ENCODE data around the gene ZDHHC21. TPM values are rescaled to one million over a fixed set of nuclear protein-coding genes. Genes with fewer than 3 reads are reported as not detected.
"Not testable (repeated sequence)": the region's sequence is repeated elsewhere in the genome, so short reads cannot be mapped to it uniquely, and the experiment has no call there.

The ZDHHC21 gene
- total and polyA plus RNA-seq, 4 experiments from 2014 or later, result 1.2 to 8.9 (median 3.8) TPM

DNA sequence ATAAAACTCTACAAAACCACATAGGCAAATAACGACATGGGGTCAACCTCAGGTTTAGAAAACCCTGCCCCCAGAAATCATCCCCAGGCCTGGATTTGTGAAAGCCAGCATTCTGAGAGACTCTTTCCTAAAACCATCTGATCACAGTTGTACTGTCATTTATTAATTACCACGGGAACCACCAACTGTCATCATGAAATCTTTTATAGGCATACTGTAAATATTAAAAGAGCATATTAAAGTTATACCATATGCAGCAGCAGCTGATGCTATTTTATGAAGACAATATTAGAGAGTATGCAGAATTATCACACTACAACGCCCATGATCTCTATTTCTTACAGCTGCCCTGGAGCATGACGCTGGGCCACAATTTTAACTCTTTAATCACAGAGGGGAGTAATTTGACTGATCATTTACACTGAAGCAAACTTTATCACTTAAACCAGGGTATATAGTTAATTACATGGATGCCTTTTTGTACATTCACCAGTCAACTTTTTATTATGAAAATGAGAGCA is 9.0 kb upstream of the ZDHHC21 start:
- Mint-ChIP-seq H3K27me3 (peaks cover 7 to 9% of the 10 kb centered on the region in 2 donors), H3K36me3 (peaks cover 2 to 3% of the 10 kb centered on the region in 2 donors), H3K4me1 (no peaks in the 10 kb centered on the region), H3K27ac (no peak overlapping the region), H3K4me3 (no peak overlapping the region), H3K9me3 (peaks cover 0 to 37% (median 23%) of the 10 kb centered on the region in 8 donors)
- ChIA-PET CTCF (ENCODE audit: partially characterized antibody) (no interaction called here), POLR2A (ENCODE audit: partially characterized antibody) (no interaction called here)
- Histone ChIP-seq H3K9me3 (ENCODE audit: control insufficient read depth in 1 of 2, low read length in 2 of 2) (peaks cover 0 to 5% of the 10 kb centered on the region in 2 donors), H3K27me3 (ENCODE audit: insufficient read depth, low read length) (no peaks in the 10 kb centered on the region), H3K36me3 (ENCODE audit: insufficient read depth, low read length) (no peaks in the 10 kb centered on the region), H3K4me1 (ENCODE audit: insufficient read depth, low read length) (no peaks in the 10 kb centered on the region), H3K27ac (ENCODE audit: low read depth, low read length) (no peak overlapping the region), H3K4me3 (ENCODE audit: low read length in 2 of 2) (no peak overlapping the region)
- intact Hi-C loops (cut with micrococcal nuclease), result no loop called here
- no peak for DNase-seq

DNA sequence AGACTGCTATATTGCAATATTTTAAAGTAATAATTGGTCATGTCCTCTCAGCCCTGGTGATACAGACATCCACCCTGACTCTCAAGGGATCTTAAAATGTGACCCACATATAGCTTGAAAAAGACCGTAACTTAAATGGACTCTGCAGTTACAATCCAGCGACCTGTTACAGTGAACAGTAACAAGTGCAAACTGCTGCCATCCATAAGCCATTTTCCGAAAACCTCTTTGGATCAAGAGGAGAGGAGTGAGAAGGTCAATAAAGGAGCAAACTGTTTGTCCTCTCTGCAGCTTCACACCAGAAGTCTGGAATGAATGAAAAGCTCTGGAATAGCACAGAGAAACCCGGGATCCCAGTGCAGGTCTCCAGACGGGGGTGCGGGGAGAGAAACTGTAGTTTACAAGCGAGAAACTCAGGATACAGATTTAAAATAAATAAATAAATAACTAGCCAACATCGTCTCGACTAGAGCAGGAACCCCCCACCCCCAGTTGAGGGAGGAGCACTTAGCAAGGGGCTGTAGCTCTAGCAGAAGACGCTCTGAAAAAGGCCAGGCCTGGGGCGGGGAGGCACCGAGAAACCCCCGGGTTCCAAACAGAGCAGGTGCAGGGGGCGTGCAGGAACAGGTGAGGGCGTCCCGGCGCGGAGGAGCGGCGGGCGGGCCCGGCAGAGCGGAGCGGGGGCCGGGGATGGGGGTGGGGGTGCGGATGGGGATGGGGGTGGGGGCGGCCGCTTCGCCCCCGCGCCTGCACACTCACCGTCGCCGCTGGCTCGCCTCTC is 572 bp downstream of the ZDHHC21 start:
- Mint-ChIP-seq H3K9me3 (no peaks in the 10 kb centered on the region), H3K4me1 (peaks cover 20 to 49% (median 32%) of the 10 kb centered on the region in 4 donors), H3K27ac (peak overlapping the region in 6 of 7 donors; percentile 27 to 92 (median 76)), H3K27me3 (peaks cover 0 to 3% of the 10 kb centered on the region in 2 donors), H3K36me3 (peaks cover 12 to 20% of the 10 kb centered on the region in 2 donors), H3K4me3 (peak overlapping the region; percentile 91 to 97 (median 94))
- Histone ChIP-seq H3K36me3 (ENCODE audit: insufficient read depth, low read length) (no peaks in the 10 kb centered on the region), H3K4me3 (ENCODE audit: low read length in 2 of 2) (peak overlapping the region in 1 of 2 donors; percentile 65), H3K27me3 (ENCODE audit: insufficient read depth, low read length) (no peaks in the 10 kb centered on the region), H3K27ac (ENCODE audit: low read depth, low read length) (no peak overlapping the region), H3K9me3 (ENCODE audit: control insufficient read depth in 1 of 2, low read length in 2 of 2) (no peaks in the 10 kb centered on the region), H3K4me1 (ENCODE audit: insufficient read depth, low read length) (peaks cover 29% of the 10 kb centered on the region)
- POLR2A ChIA-PET (ENCODE audit: partially characterized antibody), result interaction anchor here (1.4 kb wide), 1 partner anchor 19 kb away, joined by 3 read pairs; no protein-coding TSS in a partner anchor
- CTCF ChIA-PET (ENCODE audit: partially characterized antibody), result interaction anchor here (1.0 to 1.7 kb wide), 2 partner anchors 12 kb away, joined by 3 read pairs; no protein-coding TSS in a partner anchor
- DNase-seq, result peak in 2 of 5 donors; percentile 10 to 50
- intact Hi-C loops (cut with micrococcal nuclease), result no loop called here

DNA sequence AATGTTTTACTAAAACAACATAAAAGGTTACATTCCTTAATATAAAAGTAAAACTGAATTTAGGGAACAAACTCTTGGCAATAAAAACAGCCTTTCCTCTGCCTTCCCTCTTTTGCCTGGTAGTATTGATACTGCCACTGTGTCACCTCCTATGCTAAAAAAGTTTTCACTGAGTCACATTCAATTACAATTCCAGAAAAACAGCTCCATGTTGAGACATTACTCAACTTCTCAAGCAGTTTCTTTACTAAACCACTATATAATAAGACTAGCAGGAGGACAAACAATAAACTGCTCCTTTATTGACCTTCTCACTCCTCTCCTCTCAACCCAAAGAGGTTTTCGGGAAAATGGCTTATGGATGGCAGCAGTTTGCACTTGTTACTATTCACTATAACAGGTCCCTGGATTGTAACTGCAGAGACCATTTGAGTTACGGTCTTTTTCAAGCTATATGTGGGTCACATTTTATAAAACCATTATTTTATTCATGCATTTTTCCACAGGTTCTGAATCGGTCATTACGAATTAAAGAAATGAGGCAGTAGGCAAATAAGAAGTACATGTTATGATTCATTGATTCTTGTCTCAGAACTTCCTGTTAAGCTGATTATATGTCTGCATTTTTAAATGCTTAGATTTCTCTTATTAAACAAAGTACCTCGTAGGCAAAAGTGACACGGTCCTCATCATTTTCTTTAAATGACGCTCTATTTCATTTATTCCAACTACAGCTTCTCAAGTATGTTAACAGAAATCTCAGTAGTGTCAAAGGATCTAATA is 2.1 kb downstream of the ZDHHC21 start:
- H3K4me3 ChIP-seq (ENCODE audit: low read length in 2 of 2), result no peak overlapping the region
- ChIA-PET POLR2A (ENCODE audit: partially characterized antibody) (no interaction called here), CTCF (ENCODE audit: partially characterized antibody) (no interaction called here)
- no peaks in the 10 kb centered on the region for H3K9me3 Mint-ChIP-seq
- peaks cover 29% of the 10 kb centered on the region for H3K4me1 ChIP-seq (ENCODE audit: insufficient read depth, low read length)
- H3K27ac ChIP-seq (ENCODE audit: low read depth, low read length), result no peak overlapping the region
- H3K36me3 Mint-ChIP-seq, result peaks cover 23 to 27% of the 10 kb centered on the region in 2 donors
- no peaks in the 10 kb centered on the region for H3K9me3 ChIP-seq (ENCODE audit: control insufficient read depth in 1 of 2, low read length in 2 of 2)
- H3K4me3 Mint-ChIP-seq, result peak overlapping the region in 7 of 8 donors; percentile 18 to 64 (median 35)
- H3K27me3 Mint-ChIP-seq, result no peaks in the 10 kb centered on the region
- no peaks in the 10 kb centered on the region for H3K36me3 ChIP-seq (ENCODE audit: insufficient read depth, low read length)
- H3K4me1 Mint-ChIP-seq, result peaks cover 20 to 49% (median 32%) of the 10 kb centered on the region in 4 donors
- no peaks in the 10 kb centered on the region for H3K27me3 ChIP-seq (ENCODE audit: insufficient read depth, low read length)
- H3K27ac Mint-ChIP-seq, result peak overlapping the region in 2 of 7 donors; percentile 62 to 70
- intact Hi-C loops (cut with micrococcal nuclease), result no loop called here
- no peak for DNase-seq

DNA sequence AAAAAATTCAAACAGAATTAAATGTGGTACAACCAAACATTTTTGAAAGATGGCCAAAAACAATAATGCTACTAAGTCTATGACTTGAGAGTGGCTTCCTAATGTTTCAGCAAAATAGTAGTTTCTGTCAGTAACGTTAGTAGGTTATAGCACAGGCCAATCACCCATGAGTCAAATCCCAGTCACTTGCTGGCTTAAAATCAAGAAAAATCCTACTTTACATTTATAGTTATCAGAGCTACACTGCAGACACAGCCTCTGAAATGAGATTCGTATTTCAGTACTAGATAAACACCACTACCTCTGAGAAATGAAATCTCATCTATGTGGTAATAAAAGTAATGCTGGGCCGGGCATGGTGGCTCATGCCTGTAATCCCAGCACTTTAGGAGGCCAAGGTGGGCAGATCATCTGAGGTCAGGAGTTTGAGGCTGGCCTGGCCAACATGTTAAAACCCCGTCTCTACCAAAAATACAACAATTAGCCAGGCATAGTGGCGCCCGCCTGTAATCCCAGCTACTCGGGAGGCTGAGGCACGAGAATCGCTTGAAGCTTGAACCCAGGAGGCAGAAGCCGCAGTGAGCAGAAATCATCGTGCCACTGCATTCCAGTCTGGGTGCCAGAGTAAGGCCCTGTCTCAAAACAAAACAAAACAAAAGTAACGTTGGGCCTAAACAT is 6.1 kb downstream of the ZDHHC21 start:
- H3K36me3 Mint-ChIP-seq, result peaks cover 32 to 43% of the 10 kb centered on the region in 2 donors
- intact Hi-C loops (cut with micrococcal nuclease), result no loop called here
- Histone ChIP-seq H3K27ac (ENCODE audit: low read depth, low read length) (no peak overlapping the region), H3K9me3 (ENCODE audit: control insufficient read depth in 1 of 2, low read length in 2 of 2) (no peaks in the 10 kb centered on the region), H3K36me3 (ENCODE audit: insufficient read depth, low read length) (no peaks in the 10 kb centered on the region), H3K27me3 (ENCODE audit: insufficient read depth, low read length) (no peaks in the 10 kb centered on the region), H3K4me1 (ENCODE audit: insufficient read depth, low read length) (peaks cover 18% of the 10 kb centered on the region), H3K4me3 (ENCODE audit: low read length in 2 of 2) (no peak overlapping the region)
- peaks cover 19 to 39% (median 25%) of the 10 kb centered on the region in 4 donors for H3K4me1 Mint-ChIP-seq
- no peaks in the 10 kb centered on the region for H3K27me3 Mint-ChIP-seq
- H3K4me3 Mint-ChIP-seq, result no peak overlapping the region
- no peak for DNase-seq
- ChIA-PET CTCF (ENCODE audit: partially characterized antibody) (interaction anchor here (0.7 kb wide), 1 partner anchor 14 kb away, joined by 3 read pairs; no protein-coding TSS in a partner anchor), POLR2A (ENCODE audit: partially characterized antibody) (interaction anchor here (0.5 kb wide), 1 partner anchor 106 kb away, joined by 3 read pairs; no protein-coding TSS in a partner anchor)
- no peaks in the 10 kb centered on the region for H3K9me3 Mint-ChIP-seq
- H3K27ac Mint-ChIP-seq, result no peak overlapping the region

DNA sequence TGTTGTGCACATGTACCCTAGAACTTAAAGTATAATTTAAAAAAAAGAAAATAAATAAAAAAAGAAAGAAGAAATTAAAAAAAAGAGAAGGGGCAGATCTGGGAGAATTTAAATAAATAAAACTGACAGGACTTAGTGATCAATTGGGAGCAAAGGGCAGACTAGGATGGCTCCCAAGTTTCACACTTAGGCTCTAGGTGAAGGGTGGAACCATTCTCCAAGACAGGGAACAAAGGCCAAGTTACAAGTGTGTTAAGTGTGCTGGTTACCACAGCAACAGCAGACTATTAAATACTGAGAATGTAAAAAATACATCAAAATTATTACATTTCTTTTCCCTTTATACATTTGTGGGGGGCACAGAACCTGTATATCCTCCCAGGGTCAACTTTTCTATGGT is 7.1 kb downstream of the ZDHHC21 start:
- Histone ChIP-seq H3K27ac (ENCODE audit: low read depth, low read length) (no peak overlapping the region), H3K27me3 (ENCODE audit: insufficient read depth, low read length) (no peaks in the 10 kb centered on the region), H3K36me3 (ENCODE audit: insufficient read depth, low read length) (no peaks in the 10 kb centered on the region), H3K4me3 (ENCODE audit: low read length in 2 of 2) (no peak overlapping the region), H3K9me3 (ENCODE audit: control insufficient read depth in 1 of 2, low read length in 2 of 2) (no peaks in the 10 kb centered on the region), H3K4me1 (ENCODE audit: insufficient read depth, low read length) (peaks cover 10% of the 10 kb centered on the region)
- Mint-ChIP-seq H3K27ac (no peak overlapping the region), H3K27me3 (no peaks in the 10 kb centered on the region), H3K9me3 (no peaks in the 10 kb centered on the region), H3K4me3 (no peak overlapping the region), H3K36me3 (peaks cover 35 to 51% of the 10 kb centered on the region in 2 donors), H3K4me1 (peaks cover 17 to 30% (median 18%) of the 10 kb centered on the region in 4 donors)
- intact Hi-C loops (cut with micrococcal nuclease), result no loop called here
- ChIA-PET POLR2A (ENCODE audit: partially characterized antibody) (no interaction called here), CTCF (ENCODE audit: partially characterized antibody) (no interaction called here)
- no peak for DNase-seq

DNA sequence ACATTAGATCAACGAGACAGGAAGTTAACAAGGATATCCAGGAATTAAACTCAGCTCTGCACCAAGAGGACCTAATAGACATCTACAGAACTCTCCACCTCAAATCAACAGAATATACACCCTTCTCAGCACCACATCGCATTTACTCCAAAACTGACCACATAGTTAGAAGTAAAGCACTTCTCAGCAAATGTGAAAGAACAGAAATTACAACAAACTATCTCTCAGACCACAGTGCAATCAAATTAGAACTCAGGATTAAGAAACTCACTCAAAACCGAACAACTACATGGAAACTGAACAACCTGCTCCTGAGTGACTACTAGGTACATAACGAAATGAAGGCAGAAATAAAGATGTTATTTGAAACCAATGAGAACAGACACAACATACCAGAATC is 10.6 kb downstream of the ZDHHC21 start:
- DNase-seq; intact Hi-C loops (cut with micrococcal nuclease); H3K4me3 Mint-ChIP-seq; H3K27ac ChIP-seq (ENCODE audit: low read depth, low read length); POLR2A ChIA-PET (ENCODE audit: partially characterized antibody); H3K9me3 ChIP-seq (ENCODE audit: control insufficient read depth in 1 of 2, low read length in 2 of 2); CTCF ChIA-PET (ENCODE audit: partially characterized antibody); H3K4me1 ChIP-seq (ENCODE audit: insufficient read depth, low read length); H3K27me3 ChIP-seq (ENCODE audit: insufficient read depth, low read length); H3K36me3 ChIP-seq (ENCODE audit: insufficient read depth, low read length); H3K9me3 Mint-ChIP-seq; H3K4me3 ChIP-seq (ENCODE audit: low read length in 2 of 2); H3K27me3 Mint-ChIP-seq: not testable (repeated sequence)
- peaks cover 8 to 18% (median 15%) of the 10 kb centered on the region in 4 donors for H3K4me1 Mint-ChIP-seq
- H3K36me3 Mint-ChIP-seq, result peaks cover 31 to 55% of the 10 kb centered on the region in 2 donors
- H3K27ac Mint-ChIP-seq, result peak overlapping the region in 1 of 7 donors; percentile 16

All from CD4-positive, alpha-beta memory T cell (primary cell).